Heart left ventricle (tissue), 16 donors: ENCODE data around the gene PUDP. TPM values are rescaled to one million over a fixed set of nuclear protein-coding genes. Genes with fewer than 3 reads are reported as not detected.
"Not testable (repeated sequence)": the region's sequence is repeated elsewhere in the genome, so short reads cannot be mapped to it uniquely, and the experiment has no call there.

Experiments used
- ATAC-seq, 4 donors: fragments of 200-7000 bp; cut with Tn5 transposase; one replicate each; pipeline ENCODE4 v1.9.1; 2020 to 2022; ENCODE audit warnings: moderate library complexity in 4 of 4, mild to moderate bottlenecking in 3 of 4, moderate number of reproducible peaks in 1 of 4
- DNase-seq, 5 donors: peaks; one replicate each; pipeline ENCODE4 v3.0.0-alpha.2; 2020
- H3K27ac ChIP-seq, 12 donors: fragments of 200-600 bp; sonication (generic) in 4 of 12; one replicate each; pipeline versions ENCODE4 v1.5.0 to v1.8.0; 2016 to 2022; ENCODE audit warnings: mild to moderate bottlenecking in 2 of 12
- H3K27me3 ChIP-seq, 9 donors: fragments of 200-600 bp; sonication (generic) in 2 of 9; one replicate each; pipeline versions ENCODE4 v1.5.1 to v1.8.0; 2016 to 2022; ENCODE audit warnings: mild to moderate bottlenecking in 3 of 9
- H3K36me3 ChIP-seq, 9 donors: fragments of 200-600 bp; sonication (generic) in 2 of 9; one replicate each; pipeline versions ENCODE4 v1.5.0 to v1.8.0; 2018 to 2022; ENCODE audit warnings: mild to moderate bottlenecking in 2 of 9
- H3K4me1 ChIP-seq, 12 donors: fragments of 200-600 bp; sonication (generic) in 4 of 12; one replicate each; pipeline versions ENCODE4 v1.5.0 to v1.8.0; 2016 to 2022; ENCODE audit warnings: mild to moderate bottlenecking in 3 of 12
- H3K4me3 ChIP-seq, 12 donors: fragments of 200-600 bp; sonication (generic) in 4 of 12; one replicate each; pipeline versions ENCODE4 v1.5.0 to v1.8.0; 2017 to 2022; ENCODE audit warnings: mild to moderate bottlenecking in 9 of 12, moderate library complexity in 4 of 12
- H3K9me3 ChIP-seq, 12 donors: fragments of 200-600 bp; sonication (generic) in 4 of 12; one replicate each; pipeline versions ENCODE4 v1.5.0 to v1.8.0; 2016 to 2022; ENCODE audit warnings: mild to moderate bottlenecking in 1 of 12
- CTCF ChIP-seq, 12 donors: fragments of 200-600 bp; sonication (generic) in 4 of 12; IDR thresholded peaks; one replicate each; pipeline versions ENCODE4 v1.5.0 to v1.8.0; 2018 to 2022; ENCODE audit warnings: antibody characterized with exemption in 12 of 12, mild to moderate bottlenecking in 5 of 12
- POLR2A ChIP-seq, 2 donors: fragments of 450-650 bp; IDR thresholded peaks; one replicate each; pipeline ENCODE4 v1.6.1; 2017; ENCODE audit warnings: antibody characterized with exemption in 2 of 2, mild to moderate bottlenecking in 2 of 2, moderate library complexity in 2 of 2
- WGBS, 4 donors: extraction: QIAGEN DNeasy Blood & Tissue Kit in 2 of 4; methylation state at CpG; one replicate each; pipeline versions ENCODE4 v1.1.5 to v1.1.7; 2013 to 2018; 5-methylcytosine and 5-hydroxymethylcytosine counted together
- intact Hi-C, 10 donors: fragments of 100-400 bp; cut with DNase I; formaldehyde crosslinking; loops; one replicate each; pipeline versions ENCODE4 v1.11.1 to v1.14.2; 2022
- polyA plus RNA-seq, 2 donors: library from polyadenylated mRNA; stranded (reverse); fragments of 200-250 nt; gene quantifications; one replicate each; pipeline ENCODE4 v1.2.3, GENCODE V29; 2013
- total RNA-seq, 9 donors: library from RNA; depleted of rRNA in 2 of 9; stranded (reverse); fragments of >200 nt in 2 of 9; fragmentation: NEBNext Ultra II Directional in 3 of 9; extraction: Animal tissue kit (Norgen Biotek cat#: 25700) in 3 of 9; gene quantifications; one replicate each; pipeline versions ENCODE4 v1.1.0 to v1.2.4, GENCODE V29; 2016 to 2023
- donor health status: ischemic (EF 13 %, LVEDD 7.1; RV severe dilation, severe dysfunction).
- donor health status: healthy with polysubstance abuse.
- donor health status: DM: no; HTN: yes; CAD: no.
- donor health status: DM: no; HTN: no; CAD: no.
- donor health status: ischemic (EF 25% LVEDD 6.9; RV normal size, moderate dysfunction).
- donor health status: ischemic (EF 25% LVEDD 5.7; RV mildly dilated, moderate dysfunction).
- donor health status: healthy.
- donor health status: DM: yes; HTN: yes; CAD: no.
- donor health status: ischemic (EF 35%, LVEDD 5.7; RV mildly dilated, moderate dysfunction).
- donor health status: nonischemic (EF 11% LVEDD 7.7; RV severe dilation, severe dysfunction).
- donor health status: DM: yes; HTN: yes; CAD: no.
- donor health status: PGD.
- donor health status: ischemic (EF 29% LVEDD 5.4; RV normal size, mild dysfunction).
- donor health status: nonischemic (EF 23%, LVEDD 6.1; RV moderate dilation, normal function).

Gene PUDP
- total and polyA plus RNA-seq, 11 donors: 11.2 to 36.4 (median 25.0) TPM

GRCh38 chrX:7102119-7102518 is 45.8 kb downstream of the PUDP start:
- DNase-seq: no peak
- ATAC-seq: no peak
- 56 to 93% (median 89%) methylated on average over 3 of the region's 3 CpGs for WGBS, 4 donors
- Histone ChIP-seq H3K27me3 (no peaks in the 10 kb centered on the region), H3K36me3 (peaks cover 0 to 26% (median 3%) of the 10 kb centered on the region in 9 donors), H3K27ac (no peak overlapping the region), H3K9me3 (no peaks in the 10 kb centered on the region), H3K4me1 (no peaks in the 10 kb centered on the region), H3K4me3 (no peak overlapping the region)
- TF ChIP-seq CTCF (IDR thresholded peaks at IDR 0.05): no peak
- no peak for TF ChIP-seq POLR2A (IDR thresholded peaks at IDR 0.05)
- intact Hi-C loops: no loop called here

GRCh38 chrX:7100022-7100421 is 47.9 kb downstream of the PUDP start:
- DNase-seq (no peak), ATAC-seq (no peak)
- H3K4me1 ChIP-seq: no peaks in the 10 kb centered on the region
- H3K4me3 ChIP-seq: no peak overlapping the region
- peaks cover 0 to 18% (median 3%) of the 10 kb centered on the region in 9 donors for H3K36me3 ChIP-seq
- 78 to 91% (median 86%) methylated on average over 4 to 7 of the region's 7 CpGs for WGBS, 4 donors
- no peaks in the 10 kb centered on the region for H3K27me3 ChIP-seq
- TF ChIP-seq POLR2A (IDR thresholded peaks at IDR 0.05) (no peak), CTCF (IDR thresholded peaks at IDR 0.05) (no peak)
- no peak overlapping the region for H3K27ac ChIP-seq
- no peaks in the 10 kb centered on the region for H3K9me3 ChIP-seq
- intact Hi-C loops: no loop called here

GRCh38 chrX:7095657-7096056 is 52.3 kb downstream of the PUDP start:
- H3K4me3 ChIP-seq, intact Hi-C loops, H3K27me3 ChIP-seq, H3K4me1 ChIP-seq, DNase-seq, ATAC-seq, H3K36me3 ChIP-seq, H3K27ac ChIP-seq, H3K9me3 ChIP-seq: not testable (repeated sequence)
- WGBS, 4 donors: 96 to 100% (median 99%) methylated on average over 2 of the region's 2 CpGs

GRCh38 chrX:7093305-7093704 is 54.6 kb downstream of the PUDP start:
- H3K27ac ChIP-seq: no peak overlapping the region
- no peak for TF ChIP-seq POLR2A (IDR thresholded peaks at IDR 0.05)
- peaks cover 0 to 9% (median 0%) of the 10 kb centered on the region in 12 donors for H3K4me1 ChIP-seq
- WGBS, 4 donors: 93 to 95% (median 94%) methylated on average over 6 of the region's 6 CpGs
- no peak overlapping the region for H3K4me3 ChIP-seq
- H3K36me3 ChIP-seq: peaks cover 0 to 9% (median 0%) of the 10 kb centered on the region in 9 donors
- no peaks in the 10 kb centered on the region for H3K9me3 ChIP-seq
- DNase-seq (no peak), ATAC-seq (no peak)
- intact Hi-C loops: no loop called here
- no peaks in the 10 kb centered on the region for H3K27me3 ChIP-seq

- WGBS, 4 donors: 71 to 100% (median 94%) methylated on average over 4 of the region's 4 CpGs
- no peak overlapping the region for H3K4me3 ChIP-seq
- no peak for DNase-seq
- H3K27ac ChIP-seq: no peak overlapping the region
- intact Hi-C loops: no loop called here
- no peak for ATAC-seq
- peaks cover 0 to 3% (median 0%) of the 10 kb centered on the region in 9 donors for H3K36me3 ChIP-seq
- H3K9me3 ChIP-seq: no peaks in the 10 kb centered on the region
- TF ChIP-seq POLR2A (IDR thresholded peaks at IDR 0.05) (no peak), CTCF (IDR thresholded peaks at IDR 0.05) (no peak)
- peaks cover 0 to 9% (median 0%) of the 10 kb centered on the region in 12 donors for H3K4me1 ChIP-seq
- no peaks in the 10 kb centered on the region for H3K27me3 ChIP-seq
Observed at GRCh38 chrX:7092543-7092942, 55.4 kb downstream of the PUDP start.
